OCI-LY3 (cell line): ENCODE data around the gene KRT6A.
A peak's percentile ranks its signal among the peaks of the same experiment; 100 is the strongest.

ENCODE experiments used
- H2AFZ ChIP-seq: fragments of 200-600, 300-600 bp; shearing (Covaris generic); 2 replicates; pipeline ENCODE4 v1.6.0; 2014; ENCODE audit warnings: antibody characterized with exemption, low read depth, low read length
- H3K27ac ChIP-seq: fragments of 200-600, 300-600 bp; sonication (generic); 2 replicates; pipeline ENCODE4 v1.5.1; 2014; ENCODE audit warnings: mild to moderate bottlenecking, low read length, moderate library complexity, mixed read lengths
- H3K27me3 ChIP-seq: fragments of 200-600, 300-600 bp; sonication (generic); 2 replicates; pipeline ENCODE4 v1.6.1; 2014; ENCODE audit warnings: low read depth, low read length, mixed read lengths
- H3K36me3 ChIP-seq: fragments of 200-600, 300-600 bp; sonication (generic); replicated peaks from 2 replicates; pipeline ENCODE3; 2014; ENCODE audit warnings: low read depth, low read length, mixed read lengths
- H3K4me1 ChIP-seq: fragments of 300-600, 200-600 bp; sonication (generic); 2 replicates; pipeline ENCODE4 v1.6.1; 2014; ENCODE audit warnings: low read length, mixed read lengths
- H3K4me2 ChIP-seq: fragments of 200-600, 300-600 bp; sonication (generic); 2 replicates; pipeline ENCODE4 v1.6.1; 2014; ENCODE audit warnings: low read length, mixed read lengths
- H3K4me3 ChIP-seq: fragments of 300-600, 200-600 bp; sonication (generic); 2 replicates; pipeline ENCODE4 v1.5.1; 2014; ENCODE audit warnings: antibody characterized with exemption, mild to moderate bottlenecking, low read length, moderate library complexity
- H3K79me2 ChIP-seq: fragments of 300-600, 200-600 bp; shearing (Covaris generic); 2 replicates; pipeline ENCODE4 v1.6.1; 2014; ENCODE audit warnings: mild to moderate bottlenecking, low read length, mixed read lengths
- H3K9ac ChIP-seq: fragments of 300-600, 200-600 bp; shearing (Covaris generic); 2 replicates; pipeline ENCODE4 v1.6.0; 2014; ENCODE audit warnings: mild to moderate bottlenecking, low read length, moderate library complexity
- H3K9me3 ChIP-seq: fragments of 200-600, 300-600 bp; shearing (Covaris generic); 2 replicates; pipeline ENCODE4 v1.6.1; 2014; ENCODE audit warnings: low read length, mixed read lengths; ENCODE audit not compliant: insufficient read depth
- H4K20me1 ChIP-seq: fragments of 200-600, 300-600 bp; sonication (generic); 2 replicates; pipeline ENCODE4 v1.6.1; 2016; ENCODE audit warnings: low read length, mixed read lengths; ENCODE audit not compliant: insufficient read depth
- CTCF ChIP-seq: fragments of 200-600, 300-600 bp; sonication (generic); IDR thresholded peaks from 2 replicates; pipeline ENCODE4 v1.5.1; 2014; ENCODE audit warnings: antibody characterized with exemption, low read length, low read depth
- EZH2phosphoT487 ChIP-seq: fragments of 200-600 bp; shearing (Covaris generic); IDR thresholded peaks from 2 replicates; pipeline ENCODE4 v1.6.1; 2018; ENCODE audit warnings: antibody characterized with exemption, mixed run types, low read depth

The KRT6A gene

GRCh38 chr12:52518574-52519386, 25.7 kb upstream of the KRT6A start:
- H3K27ac ChIP-seq: no peak overlapping the region
- H3K27me3 ChIP-seq: peaks cover 3% of the 10 kb centered on the region; the same call in 1 of the 2 replicates
- H3K4me3 ChIP-seq: peak overlapping the region; percentile 72
- peaks cover 40% of the 10 kb centered on the region for H3K4me1 ChIP-seq
- H3K9ac ChIP-seq: peak overlapping the region; percentile 16; the same call in 1 of the 2 replicates
- H3K9me3 ChIP-seq: no peaks in the 10 kb centered on the region
- H3K79me2 ChIP-seq: no peaks in the 10 kb centered on the region
- no peaks in the 10 kb centered on the region for H4K20me1 ChIP-seq
- no peak overlapping the region for H2AFZ ChIP-seq
- H3K36me3 ChIP-seq: no peaks in the 10 kb centered on the region
- TF ChIP-seq EZH2phosphoT487 (no peak), CTCF (no peak)
- peak overlapping the region; percentile 67 for H3K4me2 ChIP-seq

- no peaks in the 10 kb centered on the region for H3K79me2 ChIP-seq
Observed at GRCh38 chr12:52517888-52518287, 24.8 kb upstream of the KRT6A start.

GRCh38 chr12:52517005-52517835, 24.2 kb upstream of the KRT6A start:
- no peak overlapping the region for H2AFZ ChIP-seq
- H3K27me3 ChIP-seq: peaks cover 3% of the 10 kb centered on the region; the same call in 1 of the 2 replicates
- no peaks in the 10 kb centered on the region for H3K79me2 ChIP-seq
- H3K36me3 ChIP-seq: no peaks in the 10 kb centered on the region
- no peak overlapping the region for H3K4me3 ChIP-seq
- no peak for TF ChIP-seq CTCF
- H3K4me1 ChIP-seq: peaks cover 24% of the 10 kb centered on the region
- H3K27ac ChIP-seq: no peak overlapping the region
- H3K4me2 ChIP-seq: no peak overlapping the region
- no peaks in the 10 kb centered on the region for H4K20me1 ChIP-seq
- no peak overlapping the region for H3K9ac ChIP-seq
- no peaks in the 10 kb centered on the region for H3K9me3 ChIP-seq

More at GRCh38 chr12:52517888-52518287, 24.8 kb upstream of the KRT6A start:
- no peaks in the 10 kb centered on the region for H3K9me3 ChIP-seq
- H3K27me3 ChIP-seq: peaks cover 3% of the 10 kb centered on the region; the same call in 1 of the 2 replicates
- no peak overlapping the region for H3K27ac ChIP-seq
- H3K4me3 ChIP-seq: no peak overlapping the region
- TF ChIP-seq CTCF (no peak), EZH2phosphoT487 (no peak)
- H3K4me1 ChIP-seq: peaks cover 31% of the 10 kb centered on the region
- no peaks in the 10 kb centered on the region for H3K36me3 ChIP-seq
- no peak overlapping the region for H2AFZ ChIP-seq
- no peak overlapping the region for H3K9ac ChIP-seq
- no peak overlapping the region for H3K4me2 ChIP-seq
- no peaks in the 10 kb centered on the region for H4K20me1 ChIP-seq
